Measurements from ENCODE around the gene CAPN5.

The CAPN5 gene

GRCh38 chr11:77151804-77152509 is 85.2 kb downstream of the CAPN5 start:
- peak; percentile 19 for DNase-seq (ENCODE audit: low read depth)

- no peak for DNase-seq (ENCODE audit: low read depth)
Observed at GRCh38 chr11:77152846-77153245, 86.1 kb downstream of the CAPN5 start.

- no peak for DNase-seq (ENCODE audit: low read depth)
Observed at GRCh38 chr11:77153276-77154185, 86.8 kb downstream of the CAPN5 start.

GRCh38 chr11:77154381-77155081 is 87.8 kb downstream of the CAPN5 start:
- no peak for DNase-seq (ENCODE audit: low read depth)

- DNase-seq (ENCODE audit: low read depth) = no peak
Observed at GRCh38 chr11:77155082-77155475, 88.3 kb downstream of the CAPN5 start.

- no peak for DNase-seq (ENCODE audit: low read depth)
Observed at GRCh38 chr11:77155556-77156130, 88.9 kb downstream of the CAPN5 start.

GRCh38 chr11:77156396-77157195 is 89.8 kb downstream of the CAPN5 start:
- DNase-seq (ENCODE audit: low read depth) = no peak

GRCh38 chr11:77158041-77158695 is 91.4 kb downstream of the CAPN5 start:
- no peak for DNase-seq (ENCODE audit: low read depth)

GRCh38 chr11:77159219-77159936 is 92.6 kb downstream of the CAPN5 start:
- DNase-seq (ENCODE audit: low read depth) = no peak

- DNase-seq (ENCODE audit: low read depth) = no peak
Observed at GRCh38 chr11:77159937-77160495, 93.2 kb downstream of the CAPN5 start.

- DNase-seq (ENCODE audit: low read depth) = no peak
Observed at GRCh38 chr11:77163271-77163670, 96.5 kb downstream of the CAPN5 start.

- DNase-seq (ENCODE audit: low read depth) = no peak
Observed at GRCh38 chr11:77165066-77165465, 98.3 kb downstream of the CAPN5 start.

- no peak for DNase-seq (ENCODE audit: low read depth)
Observed at GRCh38 chr11:77166021-77166420, 99.2 kb downstream of the CAPN5 start.

- DNase-seq (ENCODE audit: low read depth) = no peak
Observed at GRCh38 chr11:77167111-77167626, 100.4 kb downstream of the CAPN5 start.

GRCh38 chr11:77167791-77168190 is 101.0 kb downstream of the CAPN5 start:
- DNase-seq (ENCODE audit: low read depth) = no peak

GRCh38 chr11:77170107-77170506 is 103.3 kb downstream of the CAPN5 start:
- no peak for DNase-seq (ENCODE audit: low read depth)

GRCh38 chr11:77171254-77171653 is 104.5 kb downstream of the CAPN5 start:
- no peak for DNase-seq (ENCODE audit: low read depth)

- no peak for DNase-seq (ENCODE audit: low read depth)
Observed at GRCh38 chr11:77171885-77172665, 105.3 kb downstream of the CAPN5 start.

GRCh38 chr11:77172666-77172982 is 105.9 kb downstream of the CAPN5 start:
- no peak for DNase-seq (ENCODE audit: low read depth)

All from activated T-helper 9 cell treated with anti-CD3 and anti-CD28 coated beads, Interleukin-2, amount 50 U/mL, for 16 hours (primary cell).